H1 (cell line): ENCODE results near the gene MYOD1.

ENCODE experiments used
- CBX5 ChIP-seq: fragments of 300-800, 300-1000 bp; sonication (generic); IDR thresholded peaks from 2 replicates; pipeline ENCODE4 v1.7.1; 2016; ENCODE audit warnings: antibody characterized with exemption, low read length, low read depth
- EP300 ChIP-seq, 2 experiments: IDR thresholded peaks; 1 replicate in 1 of 2; 2 replicates in 1 of 2; pipeline ENCODE4 v1.6.1; 2011 to 2012; ENCODE audit warnings: low read depth in 2 of 2, low read length in 2 of 2, mild to moderate bottlenecking in 2 of 2, borderline replicate concordance in 1 of 2, inconsistent platforms in 1 of 2, moderate library complexity in 1 of 2
- JUND ChIP-seq: IDR thresholded peaks from 2 replicates; pipeline ENCODE4 v1.6.1; 2011; ENCODE audit warnings: mild to moderate bottlenecking, improper control_type of control experiment, low read length
- POLR2A ChIP-seq, 2 experiments: IDR thresholded peaks; 1 replicate in 1 of 2; 2 replicates in 1 of 2; pipeline ENCODE4 v1.6.1; 2011; ENCODE audit warnings: low read depth in 2 of 2, low read length in 2 of 2, mild to moderate bottlenecking in 2 of 2; ENCODE audit errors: control extremely low read depth in 1 of 2
- POLR2AphosphoS5 ChIP-seq: IDR thresholded peaks from 2 replicates; pipeline ENCODE4 v1.6.1; 2011; ENCODE audit warnings: low read depth, low read length
- POU5F1 ChIP-seq: IDR thresholded peaks from 2 replicates; pipeline ENCODE4 v1.6.1; 2011; ENCODE audit warnings: low read depth, mild to moderate bottlenecking, low read length, moderate library complexity
- RAD21 ChIP-seq, 2 experiments: IDR thresholded peaks in 1 of 2; conservative IDR thresholded peaks in 1 of 2; 2 replicates each; pipeline ENCODE4 v1.6.1; 2011; ENCODE audit warnings: low read depth in 2 of 2, low read length in 2 of 2, improper control_type of control experiment in 1 of 2, inconsistent platforms in 1 of 2, mild to moderate bottlenecking in 1 of 2, moderate library complexity in 1 of 2
- RFX5 ChIP-seq: IDR thresholded peaks from 2 replicates; pipeline ENCODE4 v1.6.1; 2011; ENCODE audit warnings: low read depth, low read length, improper control_type of control experiment, borderline replicate concordance
- SIRT6 ChIP-seq: IDR thresholded peaks from one replicate; pipeline ENCODE4 v1.7.1; 2012; ENCODE audit warnings: low read length, inconsistent platforms
- SP1 ChIP-seq: IDR thresholded peaks from 2 replicates; pipeline ENCODE4 v1.6.1; 2011; ENCODE audit warnings: low read depth, low read length
- TF ChIP-seq, protein P1 (sequence below), 3 experiments: IDR thresholded peaks; 1 replicate in 2 of 3; 2 replicates in 1 of 3; pipeline versions ENCODE4 v1.5.1 to v1.6.1; 2011; ENCODE audit warnings: low read length in 3 of 3, mild to moderate bottlenecking in 3 of 3, inconsistent platforms in 2 of 3, low read depth in 1 of 3, moderate library complexity in 1 of 3; ENCODE audit not compliant: insufficient read depth in 1 of 3; ENCODE audit errors: control extremely low read depth in 1 of 3
- TF ChIP-seq, protein P2 (sequence below): IDR thresholded peaks from 2 replicates; pipeline ENCODE4 v1.6.1; 2012; ENCODE audit warnings: inconsistent platforms
- TF ChIP-seq, protein P3 (sequence below): IDR thresholded peaks from 2 replicates; pipeline ENCODE4 v1.6.1; 2012; ENCODE audit warnings: low read length, inconsistent platforms

DNA sequence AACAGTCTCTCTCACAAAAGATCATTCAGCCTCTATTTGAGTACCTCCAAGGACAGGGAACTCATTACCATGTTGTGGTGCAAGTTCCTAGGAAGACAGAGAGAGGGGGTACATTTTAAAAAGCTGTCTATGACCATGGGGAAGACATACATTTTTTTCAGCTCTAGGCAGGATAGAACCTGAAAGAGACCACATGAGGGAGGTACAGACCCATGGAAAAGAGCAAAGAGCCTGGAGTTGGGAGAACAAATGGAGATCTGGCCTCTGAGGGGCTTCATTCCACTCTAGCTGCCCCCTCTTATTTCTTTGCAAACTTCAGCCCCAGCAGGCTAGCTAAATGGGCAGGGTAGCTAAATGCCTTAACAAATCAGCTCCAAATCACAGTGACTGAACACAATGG is 51.5 kb downstream of the MYOD1 start:
- TF ChIP-seq, protein P1, sequence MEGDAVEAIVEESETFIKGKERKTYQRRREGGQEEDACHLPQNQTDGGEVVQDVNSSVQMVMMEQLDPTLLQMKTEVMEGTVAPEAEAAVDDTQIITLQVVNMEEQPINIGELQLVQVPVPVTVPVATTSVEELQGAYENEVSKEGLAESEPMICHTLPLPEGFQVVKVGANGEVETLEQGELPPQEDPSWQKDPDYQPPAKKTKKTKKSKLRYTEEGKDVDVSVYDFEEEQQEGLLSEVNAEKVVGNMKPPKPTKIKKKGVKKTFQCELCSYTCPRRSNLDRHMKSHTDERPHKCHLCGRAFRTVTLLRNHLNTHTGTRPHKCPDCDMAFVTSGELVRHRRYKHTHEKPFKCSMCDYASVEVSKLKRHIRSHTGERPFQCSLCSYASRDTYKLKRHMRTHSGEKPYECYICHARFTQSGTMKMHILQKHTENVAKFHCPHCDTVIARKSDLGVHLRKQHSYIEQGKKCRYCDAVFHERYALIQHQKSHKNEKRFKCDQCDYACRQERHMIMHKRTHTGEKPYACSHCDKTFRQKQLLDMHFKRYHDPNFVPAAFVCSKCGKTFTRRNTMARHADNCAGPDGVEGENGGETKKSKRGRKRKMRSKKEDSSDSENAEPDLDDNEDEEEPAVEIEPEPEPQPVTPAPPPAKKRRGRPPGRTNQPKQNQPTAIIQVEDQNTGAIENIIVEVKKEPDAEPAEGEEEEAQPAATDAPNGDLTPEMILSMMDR (IDR thresholded peaks at IDR 0.05; ENCODE audit: control extremely low read depth in 1 of 3, insufficient read depth in 1 of 3, low read depth in 1 of 3, low read length in 3 of 3), result peak in 1 of 3 experiments; percentile 35; a peak in 1 of 4 replicates
- TF ChIP-seq POLR2A (IDR thresholded peaks at IDR 0.05; ENCODE audit: control extremely low read depth in 1 of 2, low read depth in 2 of 2, low read length in 2 of 2) (no peak), SP1 (no peak), POLR2AphosphoS5 (no peak), EP300 (IDR thresholded peaks at IDR 0.05; ENCODE audit: borderline replicate concordance in 1 of 2, low read depth in 2 of 2, low read length in 2 of 2) (no peak), RAD21 (IDR thresholded peaks at IDR 0.05 in 1 of 2, conservative IDR thresholded peaks at IDR 0.05 in 1 of 2; ENCODE audit: low read depth in 2 of 2, low read length in 2 of 2) (peak; percentile 27 to 42), SIRT6 (no peak), RFX5 (no peak), POU5F1 (no peak), JUND (no peak), CBX5 (no peak)
- TF ChIP-seq, protein P2, sequence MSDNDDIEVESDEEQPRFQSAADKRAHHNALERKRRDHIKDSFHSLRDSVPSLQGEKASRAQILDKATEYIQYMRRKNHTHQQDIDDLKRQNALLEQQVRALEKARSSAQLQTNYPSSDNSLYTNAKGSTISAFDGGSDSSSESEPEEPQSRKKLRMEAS, result no peak
- TF ChIP-seq, protein P3, sequence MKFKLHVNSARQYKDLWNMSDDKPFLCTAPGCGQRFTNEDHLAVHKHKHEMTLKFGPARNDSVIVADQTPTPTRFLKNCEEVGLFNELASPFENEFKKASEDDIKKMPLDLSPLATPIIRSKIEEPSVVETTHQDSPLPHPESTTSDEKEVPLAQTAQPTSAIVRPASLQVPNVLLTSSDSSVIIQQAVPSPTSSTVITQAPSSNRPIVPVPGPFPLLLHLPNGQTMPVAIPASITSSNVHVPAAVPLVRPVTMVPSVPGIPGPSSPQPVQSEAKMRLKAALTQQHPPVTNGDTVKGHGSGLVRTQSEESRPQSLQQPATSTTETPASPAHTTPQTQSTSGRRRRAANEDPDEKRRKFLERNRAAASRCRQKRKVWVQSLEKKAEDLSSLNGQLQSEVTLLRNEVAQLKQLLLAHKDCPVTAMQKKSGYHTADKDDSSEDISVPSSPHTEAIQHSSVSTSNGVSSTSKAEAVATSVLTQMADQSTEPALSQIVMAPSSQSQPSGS, result no peak
